Stimulated activated CD8-positive, alpha-beta memory T cell treated with anti-CD3 and anti-CD28 coated beads, Interleukin-4, amount 100 ng/mL, for 24 hours (primary cell): ENCODE measurements around the gene MYO1E.
A peak's percentile ranks its signal among the peaks of the same experiment; 100 is the strongest.

Experiments used
- DNase-seq: peaks from one replicate; pipeline ENCODE4 v3.0.0-alpha.2; 2020; ENCODE audit warnings: low read depth

The MYO1E gene

DNA sequence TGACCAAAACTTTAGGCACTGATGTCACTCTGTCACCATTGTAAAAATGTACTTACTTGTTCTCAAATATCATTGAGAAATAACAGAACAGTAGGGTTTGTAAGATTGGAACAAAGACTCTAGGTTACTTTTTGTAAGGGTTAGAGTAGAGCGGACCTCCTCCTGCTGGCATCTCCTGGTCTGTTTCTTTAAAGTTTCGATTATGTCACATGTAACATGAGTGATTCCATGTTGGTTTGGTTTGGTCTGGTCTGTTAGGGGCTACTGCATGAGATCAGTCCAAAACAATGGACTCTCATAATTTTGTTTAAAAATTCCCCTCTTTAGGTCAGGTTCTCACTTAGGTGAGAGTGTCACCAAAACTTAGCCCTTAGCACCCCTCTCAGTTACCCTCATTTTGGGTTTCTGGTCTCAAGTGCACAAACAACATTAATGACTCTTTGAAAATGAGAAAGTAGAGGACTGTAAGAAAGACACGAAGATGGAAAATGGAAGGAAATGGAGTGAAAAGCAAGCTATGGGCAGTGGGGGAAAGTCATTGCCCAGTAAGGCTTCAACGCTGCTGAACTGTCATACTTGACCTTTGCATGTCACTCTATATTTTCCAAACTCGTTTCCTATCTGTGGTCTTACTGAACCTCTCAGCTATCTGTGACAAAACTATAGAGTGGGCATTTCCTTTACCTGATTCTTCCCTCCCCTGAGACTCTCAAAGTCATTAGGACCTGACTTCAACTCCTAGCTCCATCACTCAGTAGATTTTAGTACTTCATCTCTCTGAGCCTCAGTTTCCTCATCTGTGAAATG lies 113.3 kb downstream of the MYO1E start:
- DNase-seq = no peak

DNA sequence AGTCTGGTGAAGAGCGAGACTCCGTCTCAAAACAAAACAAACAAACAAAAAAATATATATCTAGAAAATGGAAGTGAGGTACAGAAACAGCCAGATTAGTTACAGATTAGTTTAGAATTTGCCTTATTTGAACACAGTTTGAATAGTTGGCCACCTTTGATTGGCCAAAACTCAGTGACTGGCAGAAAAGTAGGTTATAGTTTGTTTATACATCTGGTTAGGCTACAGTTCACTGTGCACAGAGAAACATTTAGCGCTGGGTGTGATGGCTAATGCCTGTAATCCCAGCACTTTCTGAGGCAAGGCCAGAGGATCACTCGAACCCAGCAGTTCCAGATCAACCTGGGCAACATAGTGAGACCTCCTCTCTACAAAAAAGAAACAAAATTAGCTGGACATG lies 114.4 kb downstream of the MYO1E start:
- DNase-seq = no peak

DNA sequence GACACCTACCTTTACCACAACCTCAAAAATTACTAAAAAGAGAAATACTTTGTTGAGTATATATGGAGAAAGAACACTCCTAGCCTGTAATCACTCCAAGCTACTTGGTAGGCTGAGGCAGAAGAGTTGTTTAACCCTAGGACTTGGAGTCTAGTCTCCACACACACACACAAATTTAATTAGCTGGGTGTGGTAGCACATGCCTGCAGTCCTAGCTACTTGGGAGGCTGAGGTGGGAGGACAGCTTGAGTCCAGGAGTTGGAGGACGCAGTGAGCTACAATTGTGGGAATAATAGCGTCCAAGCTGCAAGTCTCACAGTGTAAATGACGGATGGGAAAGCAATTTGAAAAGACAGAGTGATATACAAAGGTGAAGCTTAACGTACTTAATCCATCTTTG lies 115.5 kb downstream of the MYO1E start:
- no peak for DNase-seq

DNA sequence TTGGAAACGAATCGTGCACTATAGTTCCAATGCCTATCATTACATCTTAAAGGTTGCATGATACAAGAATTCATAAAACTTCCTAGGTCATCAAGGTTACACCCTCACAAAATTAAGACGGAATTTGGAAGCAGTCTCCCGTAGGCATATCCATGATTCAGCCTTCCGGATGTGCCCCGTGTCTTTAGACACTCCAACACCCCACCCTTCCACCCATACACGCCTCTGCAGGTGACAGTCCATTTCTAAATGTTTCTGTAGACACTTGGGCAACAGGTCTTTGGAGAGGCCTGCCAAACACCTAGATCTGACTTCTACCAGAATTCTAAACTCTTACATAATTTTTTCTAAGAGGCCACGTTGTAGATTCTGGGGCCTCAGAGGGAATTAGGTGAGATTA lies 116.2 kb downstream of the MYO1E start:
- no peak for DNase-seq

DNA sequence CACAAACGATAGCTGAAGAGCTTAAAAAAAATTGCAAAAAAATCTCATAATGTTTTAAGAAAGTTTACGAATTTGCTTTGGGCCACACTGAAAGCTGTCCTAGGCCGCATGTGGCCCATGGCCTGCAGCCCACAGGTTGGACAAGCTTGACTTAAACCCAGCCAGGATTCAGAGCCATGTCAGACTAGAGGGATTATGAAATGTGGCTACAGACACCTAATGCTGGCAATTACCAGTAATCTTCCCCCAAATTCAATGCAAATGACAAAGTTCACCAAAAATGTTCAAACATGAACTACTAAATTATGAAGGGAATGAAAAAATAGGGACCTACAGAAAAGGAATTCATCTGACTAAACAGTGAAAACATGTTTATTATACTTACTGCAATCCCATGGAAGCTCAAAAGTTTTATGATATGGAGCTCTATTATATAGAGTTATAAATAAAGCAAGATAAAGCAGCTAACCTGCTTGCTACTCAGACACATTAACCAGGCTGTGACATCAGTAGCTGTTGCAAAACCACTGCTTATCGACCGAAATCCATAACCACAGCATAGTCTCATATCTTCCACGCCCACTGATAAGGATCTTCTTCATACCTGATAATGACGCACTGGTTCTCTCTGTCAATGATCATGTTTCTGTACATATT lies 116.9 kb downstream of the MYO1E start:
- DNase-seq = no peak

DNA sequence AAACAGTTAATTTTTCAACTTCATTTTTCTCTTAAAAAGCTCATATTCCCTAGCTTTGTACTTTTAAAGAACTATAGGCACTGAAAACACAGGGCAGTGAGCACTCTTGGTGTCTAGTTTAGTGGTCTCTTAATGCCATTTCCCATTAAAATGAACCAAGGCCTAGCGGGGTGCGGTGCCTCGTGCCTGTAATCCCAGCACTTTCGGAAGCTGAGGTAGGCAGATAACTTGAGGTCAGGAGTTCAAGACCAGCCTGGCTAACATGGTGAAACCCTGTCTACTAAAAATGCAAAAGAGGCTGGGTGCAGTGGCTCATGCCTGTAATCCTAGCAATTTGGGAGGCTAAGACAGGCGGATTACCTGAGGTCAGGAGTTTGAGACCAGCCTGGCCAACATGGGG lies 120.5 kb downstream of the MYO1E start:
- DNase-seq = no peak

DNA sequence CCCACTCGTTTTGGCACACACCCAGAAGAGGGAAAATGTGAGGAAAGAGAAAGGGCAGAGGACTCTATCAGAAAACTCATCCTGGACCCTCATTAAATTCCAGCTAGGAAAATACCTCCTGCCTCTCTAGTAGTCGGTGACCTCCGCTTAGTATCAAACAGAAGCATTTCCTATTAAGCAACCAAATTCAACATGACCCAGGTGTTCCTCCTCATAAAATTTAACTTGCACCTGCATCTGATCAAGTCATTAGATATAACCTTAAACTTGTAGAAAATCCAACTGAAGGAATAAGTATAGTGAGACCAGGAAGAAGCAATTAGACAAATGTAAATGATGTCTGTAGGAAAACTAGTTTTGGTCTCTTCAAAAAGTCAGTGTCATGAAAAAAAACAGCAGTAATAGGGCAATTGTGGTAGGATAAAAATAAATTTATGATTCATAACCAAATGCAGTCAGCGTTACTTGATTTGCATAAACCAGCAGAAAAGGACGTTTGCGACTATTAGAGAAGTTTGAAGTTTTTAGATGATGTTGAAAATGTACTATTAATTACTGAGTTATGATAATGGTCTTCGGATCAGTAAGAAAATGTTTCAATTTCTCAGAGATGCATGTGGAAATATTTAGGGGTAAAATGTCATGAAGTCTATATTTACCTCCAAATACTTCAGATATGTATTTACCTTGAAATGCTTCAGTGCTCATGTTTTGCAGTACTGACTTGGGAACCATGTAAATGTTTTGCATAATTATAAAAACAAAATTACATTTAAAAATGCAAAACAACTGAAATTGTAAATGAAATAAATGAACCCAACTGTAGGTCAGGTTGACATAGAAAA lies 121.4 kb downstream of the MYO1E start:
- DNase-seq = no peak

DNA sequence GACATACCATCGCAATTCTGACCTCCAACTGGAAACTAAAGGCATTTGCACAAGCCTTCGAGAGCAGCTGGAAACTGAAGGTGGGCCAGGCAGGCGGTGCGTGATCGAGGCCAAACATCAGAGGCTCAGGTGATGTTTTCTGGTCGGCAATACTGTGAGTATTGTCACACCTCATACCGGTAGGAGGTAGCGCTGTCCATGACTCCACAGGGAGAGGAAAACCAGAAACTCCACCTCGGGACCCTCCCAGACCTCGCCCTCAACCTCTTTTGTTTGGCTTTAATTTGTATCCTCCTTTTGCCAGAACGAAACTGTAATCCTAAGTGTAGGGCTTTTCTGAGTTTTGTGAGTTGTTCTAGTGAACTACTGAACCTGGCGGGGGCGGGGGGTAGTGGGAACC lies 122.4 kb downstream of the MYO1E start:
- DNase-seq = no peak

DNA sequence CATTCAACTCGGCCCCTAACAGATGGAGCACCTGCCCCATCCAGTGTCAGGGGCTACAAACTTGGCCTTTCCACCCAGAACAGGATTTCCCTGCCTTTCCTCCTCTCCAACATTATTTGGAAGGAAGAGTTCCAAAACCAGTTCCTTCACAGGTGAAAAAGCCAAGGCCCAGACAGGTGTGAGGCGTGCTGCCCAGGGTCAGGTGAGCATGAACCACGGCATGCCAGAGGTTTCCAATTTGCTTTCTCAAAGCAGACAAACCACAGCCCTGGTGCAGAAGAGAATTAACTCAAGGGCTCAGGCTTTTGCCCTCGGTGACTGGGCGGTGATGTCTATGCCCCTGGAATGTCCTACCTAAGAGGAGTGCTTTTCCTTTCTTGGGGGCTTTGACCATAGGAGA lies 122.9 kb downstream of the MYO1E start:
- no peak for DNase-seq

DNA sequence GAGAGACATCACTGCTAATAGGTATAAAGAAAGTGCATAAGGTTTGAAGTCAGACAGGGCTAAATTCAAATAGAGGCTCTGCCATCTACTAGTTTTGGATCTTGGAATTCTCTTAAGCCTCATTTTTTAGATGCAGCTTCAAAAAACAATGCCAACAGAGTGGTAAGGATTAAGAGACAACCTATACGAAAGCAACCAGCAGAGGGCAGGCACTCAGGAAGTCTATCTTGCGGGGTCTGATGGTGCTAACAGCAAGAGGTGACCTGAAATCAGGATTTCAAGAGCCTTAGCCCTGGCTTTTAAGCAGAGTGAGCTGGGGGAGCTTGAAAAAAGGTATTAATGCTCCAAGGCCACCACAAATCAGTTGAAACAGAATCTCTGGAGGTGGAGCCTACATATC lies 125.3 kb downstream of the MYO1E start:
- peak; percentile 28 for DNase-seq

DNA sequence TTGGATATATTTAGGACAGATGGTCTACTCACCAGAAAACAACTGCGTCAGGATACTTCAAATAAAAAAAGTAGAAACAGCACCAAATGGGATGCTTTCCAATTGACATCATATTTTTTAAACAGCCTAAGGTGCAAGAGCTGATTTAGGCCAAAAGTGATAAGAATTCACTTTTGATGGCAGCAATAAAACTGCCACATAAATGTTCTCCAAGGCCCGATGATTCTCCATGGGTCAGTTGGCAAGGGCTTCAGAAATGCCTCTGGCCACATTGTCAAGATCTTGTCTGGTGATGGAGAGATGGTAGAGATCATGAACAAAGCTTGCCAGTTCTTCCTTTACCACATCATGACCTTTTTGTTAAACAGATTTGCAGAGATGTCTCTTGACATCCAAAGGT lies 127.1 kb downstream of the MYO1E start:
- DNase-seq = no peak

DNA sequence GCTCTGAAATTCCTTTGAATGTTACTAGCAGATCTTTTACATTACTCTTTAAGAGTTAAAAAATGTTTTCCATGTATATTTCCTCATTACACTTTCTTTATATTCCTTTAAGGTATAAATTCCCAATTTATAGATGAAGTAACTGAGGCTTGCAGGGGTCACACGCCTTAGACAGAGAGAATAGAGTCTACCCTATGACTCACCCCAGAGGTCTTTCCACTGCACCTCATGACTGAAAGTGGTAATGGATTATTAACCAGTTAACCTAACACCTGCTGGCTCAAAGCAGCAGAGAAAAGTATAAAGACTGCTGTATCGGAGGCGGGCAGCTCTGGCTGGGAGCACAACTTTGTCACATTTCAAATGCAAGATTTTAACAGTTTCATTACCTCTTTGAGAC lies 128.3 kb downstream of the MYO1E start:
- no peak for DNase-seq

DNA sequence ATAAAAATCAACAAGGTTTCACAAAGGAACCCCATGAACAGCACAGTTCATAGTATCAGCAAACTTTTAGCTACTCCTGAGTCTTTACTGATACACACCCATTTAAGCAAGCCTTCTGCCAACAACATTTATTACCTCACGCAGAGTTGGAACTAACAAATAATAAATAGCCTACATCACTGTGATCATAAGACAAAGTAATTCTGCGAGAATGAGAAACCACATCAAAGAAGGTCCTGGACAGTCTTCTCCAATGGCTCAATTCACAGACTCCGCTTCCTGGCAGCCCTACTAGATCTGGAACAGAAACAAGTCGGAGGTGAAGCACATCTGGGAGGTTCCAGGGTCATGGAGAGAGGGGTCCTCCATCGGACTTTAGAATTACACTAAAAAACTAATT lies 129.0 kb downstream of the MYO1E start:
- no peak for DNase-seq

DNA sequence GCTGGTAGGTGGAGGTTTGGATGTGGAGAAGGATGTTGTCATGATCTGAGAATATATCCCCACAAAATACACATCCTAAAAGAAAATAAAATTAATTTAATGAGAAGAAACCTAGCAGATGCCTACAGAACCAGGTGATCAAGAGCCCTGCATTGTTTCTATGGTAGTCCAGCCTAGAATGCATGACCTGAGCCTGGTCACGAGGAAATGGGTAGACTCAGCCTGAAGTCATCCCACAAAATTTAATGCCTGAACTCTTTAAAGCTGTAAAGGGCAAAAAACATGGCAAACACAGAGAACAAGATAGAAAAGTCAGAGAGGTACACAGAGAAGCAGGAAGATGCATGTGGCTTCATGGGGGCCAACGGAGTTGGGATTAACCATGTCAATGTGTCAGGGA lies 130.0 kb downstream of the MYO1E start:
- DNase-seq = no peak

DNA sequence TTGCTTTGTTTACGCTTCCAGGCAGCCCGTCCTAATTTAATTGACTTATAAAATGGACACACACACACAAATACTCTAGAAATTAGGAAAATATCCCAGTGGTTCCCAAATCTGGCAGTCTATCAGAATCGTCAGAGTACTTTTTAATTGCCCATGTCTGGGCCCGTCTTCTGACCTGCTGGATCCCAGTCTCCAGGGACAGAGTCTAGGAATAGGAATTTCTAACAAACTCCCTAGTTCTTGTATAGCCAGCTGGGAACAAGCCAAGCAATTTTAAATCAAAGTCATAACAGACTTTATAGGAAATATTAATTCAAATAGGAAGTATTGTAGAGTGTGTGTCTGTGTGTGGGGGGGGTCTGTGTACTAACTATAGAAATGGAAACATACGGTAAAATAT lies 132.6 kb downstream of the MYO1E start:
- no peak for DNase-seq

DNA sequence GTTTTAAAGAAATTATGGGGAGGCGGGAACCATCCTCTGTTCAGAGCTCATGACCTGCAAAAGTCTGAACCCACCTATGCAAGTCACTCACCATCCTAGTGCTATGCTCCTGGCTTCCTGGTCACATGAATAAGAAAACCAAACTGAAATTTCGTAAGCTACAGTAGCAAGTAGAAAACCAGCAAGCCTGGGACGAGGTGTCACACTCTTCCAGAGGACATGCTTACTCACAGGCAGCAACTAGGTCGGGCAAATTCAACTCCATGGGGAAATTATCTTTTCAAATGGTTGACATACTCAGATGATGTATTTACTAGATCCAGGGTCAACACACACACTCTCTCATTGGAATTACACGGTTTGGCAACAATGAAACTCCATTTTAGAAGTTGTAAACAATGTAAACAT lies 134.7 kb downstream of the MYO1E start:
- DNase-seq = no peak

DNA sequence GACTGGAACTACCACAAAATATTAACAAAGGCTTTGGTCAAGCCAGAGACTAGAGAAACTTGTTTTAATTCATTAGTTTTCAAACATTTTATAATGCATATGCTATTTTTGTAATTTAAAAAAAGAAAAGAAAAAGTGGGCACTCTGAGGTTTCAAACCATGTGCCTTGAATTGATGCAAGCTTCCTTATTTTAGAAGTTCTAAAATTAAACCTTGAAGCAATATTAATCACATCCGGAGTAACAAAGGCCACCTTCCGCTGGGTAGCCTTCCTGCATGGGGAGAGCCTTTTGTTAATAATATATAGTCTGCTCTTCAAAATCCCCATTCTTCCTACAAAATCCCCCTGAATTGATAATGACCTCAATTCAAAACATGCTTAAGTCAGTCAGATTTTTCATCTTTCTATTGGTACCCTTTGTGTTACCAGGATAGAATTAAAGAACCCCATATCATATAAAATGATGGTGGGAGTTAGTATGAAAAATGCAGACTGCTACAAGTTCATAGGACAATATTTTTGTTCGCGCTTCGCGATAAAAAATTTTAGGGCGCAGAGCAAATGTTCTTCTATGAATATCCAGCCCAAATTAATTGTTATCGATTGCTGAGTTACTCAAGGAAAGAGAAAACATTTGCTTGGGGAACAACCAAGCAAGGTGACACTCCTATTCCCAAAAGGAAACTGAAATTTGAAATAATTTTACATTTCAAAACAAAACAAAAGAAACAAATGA lies 135.4 kb downstream of the MYO1E start:
- DNase-seq = no peak

DNA sequence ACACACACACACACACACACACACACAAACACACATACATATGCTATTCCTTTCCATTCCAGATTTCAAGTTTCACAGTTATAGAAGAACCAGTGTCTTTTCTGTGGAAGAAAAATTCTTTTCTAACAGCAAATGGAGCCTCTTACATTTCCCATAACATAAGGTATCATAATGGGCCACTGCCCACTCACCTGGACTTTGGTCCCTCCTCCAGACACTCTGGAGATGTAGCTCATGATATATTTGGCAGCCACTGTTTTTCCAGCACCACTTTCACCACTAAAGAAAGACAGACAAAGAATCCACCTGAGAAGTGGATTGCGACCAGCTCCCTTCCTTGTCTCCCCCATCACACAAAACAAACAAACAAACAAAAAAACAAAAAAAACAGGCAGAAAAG lies 136.3 kb downstream of the MYO1E start:
- no peak for DNase-seq

DNA sequence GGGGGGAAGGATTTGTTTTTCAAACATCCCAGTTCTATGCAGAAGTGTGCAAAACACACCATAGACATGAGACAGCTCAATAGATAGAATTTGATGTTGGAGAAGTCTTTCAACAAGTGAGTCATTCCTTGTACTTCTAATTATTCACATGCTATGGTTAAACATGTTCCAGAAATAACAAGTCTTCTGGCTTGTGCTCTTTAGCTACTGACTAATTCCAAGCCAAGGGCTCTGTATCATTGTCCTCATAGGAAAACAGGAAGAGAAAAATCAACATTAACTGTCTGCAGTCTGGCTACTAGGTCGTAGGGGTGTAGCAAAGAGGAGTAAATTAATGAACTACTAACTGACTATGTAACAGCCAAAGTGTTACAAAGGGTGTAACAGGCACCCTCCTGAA lies 140.2 kb downstream of the MYO1E start:
- DNase-seq = no peak

DNA sequence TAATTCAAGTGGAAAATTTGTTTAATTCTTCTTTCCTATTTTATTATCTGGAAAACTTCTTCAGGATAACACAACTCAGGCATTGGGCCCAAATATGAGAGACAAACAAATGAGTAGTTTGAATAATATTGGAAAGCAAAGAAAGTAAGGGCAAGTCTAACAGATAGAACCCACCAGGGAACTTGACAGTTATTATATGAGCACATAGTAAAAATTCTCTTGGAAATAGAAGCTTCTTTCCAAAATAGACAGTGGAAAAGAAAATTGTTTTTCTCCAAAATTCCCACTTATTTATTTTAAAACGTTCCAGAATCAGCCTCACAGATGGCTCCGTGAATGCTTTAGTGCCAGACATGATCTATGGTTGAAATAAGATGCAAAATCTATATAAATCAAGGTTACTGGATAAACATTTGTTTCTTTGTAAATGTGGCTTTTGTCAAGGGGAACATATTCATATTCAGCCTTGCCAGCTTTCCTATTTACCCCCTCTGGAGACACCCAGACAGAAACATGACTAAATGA lies 142.1 kb downstream of the MYO1E start:
- no peak for DNase-seq

DNA sequence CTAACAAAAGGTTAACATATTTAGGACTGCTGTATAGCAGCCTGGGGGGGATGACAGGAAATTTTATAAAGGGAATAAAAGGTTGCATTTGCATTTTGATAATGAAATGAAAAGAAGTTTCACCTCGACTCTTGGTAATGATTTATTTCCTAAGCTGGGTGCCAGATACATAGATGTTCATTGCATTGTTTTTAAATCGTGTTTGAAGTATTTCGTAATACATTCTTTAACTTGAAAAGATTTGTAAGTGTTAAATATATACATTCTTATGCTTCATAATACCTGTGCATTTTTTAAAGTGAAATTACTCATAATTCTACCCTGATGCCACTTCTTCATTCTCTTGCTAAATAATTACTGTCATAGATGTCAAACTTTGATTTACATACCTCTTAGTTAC lies 143.2 kb downstream of the MYO1E start:
- no peak for DNase-seq

DNA sequence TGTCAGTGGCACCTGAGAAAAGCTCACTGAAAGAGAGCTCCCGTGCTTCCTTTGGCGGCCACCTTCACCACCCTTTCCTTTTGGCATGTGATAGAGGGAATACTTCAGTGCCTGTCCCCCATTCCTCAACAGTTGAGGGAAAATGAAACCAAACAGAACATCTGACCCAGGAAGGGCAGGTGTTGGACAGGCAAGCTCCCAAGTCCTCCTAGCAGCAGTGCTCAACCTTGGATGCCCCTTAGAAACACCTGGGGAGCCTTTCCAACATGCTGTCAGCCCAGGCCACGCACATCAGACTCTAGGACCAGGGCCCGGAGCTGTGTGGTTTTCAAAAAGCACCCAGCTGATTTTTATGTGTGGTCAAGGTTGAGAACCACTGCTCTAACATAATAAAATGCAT lies 143.7 kb downstream of the MYO1E start:
- DNase-seq = no peak
